SU-DHL-6 (cell line): ENCODE measurements around the gene PCDH12.

Experiments
- H2AFZ ChIP-seq: fragments of 200-600 bp; sonication (generic); 2 replicates; pipeline ENCODE4 v1.6.1; 2014; ENCODE audit warnings: low read depth, mild to moderate bottlenecking, moderate library complexity, mixed read lengths, antibody characterized with exemption, low read length; ENCODE audit not compliant: severe bottlenecking
- H3F3A ChIP-seq: fragments of 200-600 bp; shearing (Covaris generic); 2 replicates; pipeline ENCODE4 v1.6.0; 2016; ENCODE audit warnings: antibody characterized with exemption, mild to moderate bottlenecking; ENCODE audit not compliant: insufficient read depth
- H3K27ac ChIP-seq: fragments of 200-600 bp; sonication (generic); 2 replicates; pipeline ENCODE4 v1.5.1; 2016; ENCODE audit warnings: low read depth, mild to moderate bottlenecking, low read length, moderate library complexity, mixed read lengths
- H3K27me3 ChIP-seq: fragments of 200-600 bp; sonication (generic), shearing (Covaris generic); 2 replicates; pipeline ENCODE4 v1.6.0; 2014; ENCODE audit warnings: mild to moderate bottlenecking, low read length
- H3K36me3 ChIP-seq: fragments of 200-600 bp; sonication (generic); 2 replicates; pipeline ENCODE4 v1.6.1; 2014; ENCODE audit warnings: mild to moderate bottlenecking, low read length, mixed read lengths
- H3K4me2 ChIP-seq: fragments of 300-600, 200-600 bp; shearing (Covaris generic), sonication (generic); 2 replicates; pipeline ENCODE4 v1.6.0; 2014; ENCODE audit warnings: low read length, low read depth, mild to moderate bottlenecking; ENCODE audit not compliant: poor library complexity, severe bottlenecking
- H3K4me3 ChIP-seq: fragments of 200-600 bp; sonication (generic); 2 replicates; pipeline ENCODE4 v1.5.1; 2014; ENCODE audit warnings: antibody characterized with exemption, low read length, mild to moderate bottlenecking, mixed read lengths; ENCODE audit not compliant: insufficient read depth, poor library complexity, severe bottlenecking
- H3K79me2 ChIP-seq: fragments of 200-600 bp; sonication (generic); 2 replicates; pipeline ENCODE4 v1.6.1; 2014; ENCODE audit warnings: mild to moderate bottlenecking, low read length, moderate library complexity; ENCODE audit not compliant: insufficient read depth
- H3K9ac ChIP-seq: fragments of 200-600 bp; sonication (generic); 2 replicates; pipeline ENCODE4 v1.7.0; 2014; ENCODE audit warnings: mild to moderate bottlenecking, low read length
- H3K9me2 ChIP-seq: fragments of 200-600 bp; sonication (generic); replicated peaks from 2 replicates; pipeline ENCODE4 v1.6.1; 2014; ENCODE audit warnings: low read length; ENCODE audit not compliant: insufficient read depth
- H3K9me3 ChIP-seq: fragments of 200-600 bp; sonication (generic); 2 replicates; pipeline ENCODE4 v1.6.1; 2014; ENCODE audit warnings: low read length, mixed read lengths; ENCODE audit not compliant: insufficient read depth
- H4K20me1 ChIP-seq: fragments of 200-600 bp; sonication (generic); 2 replicates; pipeline ENCODE4 v1.6.1; 2014; ENCODE audit warnings: low read depth, mild to moderate bottlenecking, antibody characterized with exemption, low read length, moderate library complexity, mixed read lengths
- CTCF ChIP-seq: fragments of 200-600 bp; sonication (generic); IDR thresholded peaks from one replicate; pipeline ENCODE4 v1.5.1; 2017; ENCODE audit warnings: antibody characterized with exemption, mild to moderate bottlenecking, low read length, moderate library complexity; ENCODE audit not compliant: insufficient read depth, poor library complexity, severe bottlenecking
- EZH2phosphoT487 ChIP-seq: fragments of 200-600 bp; sonication (generic), shearing (Covaris generic); conservative IDR thresholded peaks from 2 replicates; pipeline ENCODE4 v1.6.1; 2018; ENCODE audit warnings: mild to moderate bottlenecking, antibody characterized with exemption, low read length, moderate library complexity, mixed read lengths

Gene PCDH12

DNA sequence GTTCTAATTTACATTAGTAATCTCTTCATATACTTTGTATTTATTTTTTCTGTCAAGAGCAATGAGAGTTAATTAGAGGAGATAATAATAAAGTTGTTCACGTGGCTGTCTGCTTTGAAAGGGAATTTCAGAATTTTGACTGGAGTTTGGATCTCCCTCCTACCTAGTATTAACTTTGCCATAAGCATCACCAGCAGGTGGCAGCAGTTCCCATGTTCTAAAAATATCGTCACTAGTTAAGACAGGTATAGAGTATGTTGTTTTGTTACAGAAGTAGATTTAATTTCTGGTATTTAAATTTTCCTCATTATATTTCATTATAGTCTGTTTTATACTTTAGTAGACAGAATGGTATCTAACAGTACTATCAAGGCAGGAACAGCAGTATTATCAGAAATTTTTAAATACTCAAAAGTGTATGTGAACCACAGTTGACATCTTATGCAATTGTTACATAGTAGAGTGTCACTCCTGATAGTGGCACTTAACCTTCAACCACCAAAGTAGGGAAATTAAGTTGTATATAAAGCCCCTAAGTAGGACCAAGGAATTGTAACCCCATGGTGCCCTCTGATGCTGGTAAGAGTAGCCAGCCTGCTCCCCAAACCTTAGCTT lies 34.5 kb upstream of the PCDH12 start:
- Histone ChIP-seq H3K4me3 (no peak overlapping the region), H3K27me3 (no peaks in the 10 kb centered on the region), H2AFZ (no peak overlapping the region), H3K9me3 (no peaks in the 10 kb centered on the region), H3K27ac (no peak overlapping the region), H3K9ac (no peak overlapping the region), H3K4me2 (no peak overlapping the region), H3K9me2 (no peaks in the 10 kb centered on the region), H3K36me3 (peaks cover 4% of the 10 kb centered on the region; the same call in 1 of the 2 replicates), H3F3A (no peaks in the 10 kb centered on the region), H3K79me2 (no peaks in the 10 kb centered on the region), H4K20me1 (no peaks in the 10 kb centered on the region)
- peak; percentile 79 for TF ChIP-seq CTCF
- no peak for TF ChIP-seq EZH2phosphoT487

GRCh38 chr5:141989720-141990119 lies 31.7 kb upstream of the PCDH12 start:
- Histone ChIP-seq H3K4me3 (no peak overlapping the region), H3K27ac (no peak overlapping the region), H3K4me2 (no peak overlapping the region)

GRCh38 chr5:141986072-141986471 lies 28.1 kb upstream of the PCDH12 start:
- Histone ChIP-seq H3K9me2 (no peaks in the 10 kb centered on the region), H3K9me3 (no peaks in the 10 kb centered on the region), H4K20me1 (no peaks in the 10 kb centered on the region), H3K79me2 (no peaks in the 10 kb centered on the region), H3K27me3 (no peaks in the 10 kb centered on the region), H3K4me3 (no peak overlapping the region), H3K36me3 (peaks cover 22% of the 10 kb centered on the region; the same call in 1 of the 2 replicates), H3K4me2 (no peak overlapping the region), H3K27ac (no peak overlapping the region), H3K9ac (no peak overlapping the region), H2AFZ (no peak overlapping the region), H3F3A (no peaks in the 10 kb centered on the region)
- TF ChIP-seq EZH2phosphoT487 (no peak), CTCF (no peak)

More at GRCh38 chr5:141989720-141990119, 31.7 kb upstream of the PCDH12 start:
- Histone ChIP-seq H3K9me3 (no peaks in the 10 kb centered on the region), H4K20me1 (no peaks in the 10 kb centered on the region), H3K9me2 (no peaks in the 10 kb centered on the region), H3K9ac (no peak overlapping the region), H2AFZ (no peak overlapping the region), H3K36me3 (peaks cover 9% of the 10 kb centered on the region; the same call in 1 of the 2 replicates), H3K79me2 (no peaks in the 10 kb centered on the region), H3K27me3 (no peaks in the 10 kb centered on the region), H3F3A (no peaks in the 10 kb centered on the region)
- TF ChIP-seq CTCF = no peak
- no peak for TF ChIP-seq EZH2phosphoT487
